Measurements from ENCODE around the gene PLEKHA1.

PLEKHA1 gene

DNA sequence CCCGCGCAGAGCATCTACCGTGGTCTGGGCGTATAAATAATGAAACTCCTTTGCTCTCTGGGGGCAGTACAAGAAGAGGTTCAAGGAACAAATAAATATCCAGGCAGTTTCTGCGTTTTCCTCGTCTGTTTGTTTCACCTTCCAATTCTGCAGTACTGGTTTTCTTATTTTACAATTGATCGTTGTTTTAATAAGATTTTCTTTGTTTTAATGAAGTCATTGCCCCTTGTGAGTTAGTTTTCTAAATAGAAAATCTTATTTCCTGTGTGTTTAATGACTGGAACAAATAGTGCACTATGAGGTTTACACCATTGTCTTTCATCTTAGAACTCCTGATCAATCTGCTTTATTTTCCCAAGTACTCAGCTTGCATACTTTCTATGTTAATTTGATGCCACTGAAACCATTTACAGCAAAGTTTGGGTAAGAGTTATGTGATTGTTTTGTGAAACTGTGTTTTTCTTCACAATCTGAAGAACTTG lies 1.2 kb downstream of the PLEKHA1 start:
- no peak for DNase-seq (ENCODE audit: low read depth in 2 of 3, low spot score in 2 of 3)

DNA sequence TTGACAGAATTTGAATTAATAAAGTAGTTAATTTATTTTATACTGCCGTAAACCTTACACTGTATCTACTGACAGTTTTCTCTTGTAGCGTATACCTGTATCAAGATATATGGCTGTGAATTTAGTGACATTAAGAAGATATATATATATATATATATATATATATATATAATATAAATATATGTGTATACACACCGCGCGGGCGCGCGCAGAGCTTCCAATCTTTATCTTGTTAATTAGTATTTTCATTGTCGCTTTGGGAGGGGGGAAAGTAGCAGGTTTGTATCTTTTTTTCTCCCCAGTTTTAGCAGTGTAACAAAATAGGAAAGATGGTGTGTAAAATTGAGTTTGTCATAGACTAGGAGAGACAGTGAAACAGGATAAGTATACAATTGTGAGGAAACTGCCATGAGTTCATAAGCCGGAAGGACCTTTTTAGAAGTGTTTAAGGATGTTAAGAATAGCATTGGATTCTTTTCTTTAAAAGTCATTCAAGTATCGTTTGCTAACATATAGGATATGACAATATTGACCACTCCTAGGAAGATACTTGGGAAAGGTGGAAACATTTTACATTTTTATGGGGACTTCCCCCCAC lies 2.0 kb downstream of the PLEKHA1 start:
- DNase-seq (ENCODE audit: low read depth in 2 of 3, low spot score in 2 of 3), result no peak

GRCh38 chr10:122379041-122379440 lies 4.5 kb downstream of the PLEKHA1 start:
- DNase-seq (ENCODE audit: low read depth in 2 of 3, low spot score in 2 of 3), result no peak

- no peak for DNase-seq (ENCODE audit: low read depth in 2 of 3, low spot score in 2 of 3)
Measured at GRCh38 chr10:122379537-122379936, 5.0 kb downstream of the PLEKHA1 start.

DNA sequence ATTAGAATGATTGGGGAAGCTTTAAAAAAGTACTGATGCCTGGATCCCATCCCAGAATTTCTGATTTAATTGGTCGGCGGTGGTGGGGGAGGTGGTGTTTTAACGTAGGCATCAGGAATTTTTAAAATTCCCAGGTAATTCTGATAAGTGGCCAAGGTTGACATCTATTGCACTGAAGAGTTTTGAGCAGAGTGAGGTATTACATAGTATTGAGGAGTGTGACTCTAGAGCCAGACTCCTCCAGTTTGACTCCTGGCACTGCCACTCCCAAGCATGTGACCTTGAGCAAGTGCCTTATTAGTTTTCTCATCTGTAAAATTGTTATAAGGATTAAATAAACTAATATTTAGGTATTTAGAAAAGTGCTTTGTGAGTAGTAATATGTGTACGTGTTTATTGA lies 6.2 kb downstream of the PLEKHA1 start:
- no peak for DNase-seq (ENCODE audit: low read depth in 2 of 3, low spot score in 2 of 3)

DNA sequence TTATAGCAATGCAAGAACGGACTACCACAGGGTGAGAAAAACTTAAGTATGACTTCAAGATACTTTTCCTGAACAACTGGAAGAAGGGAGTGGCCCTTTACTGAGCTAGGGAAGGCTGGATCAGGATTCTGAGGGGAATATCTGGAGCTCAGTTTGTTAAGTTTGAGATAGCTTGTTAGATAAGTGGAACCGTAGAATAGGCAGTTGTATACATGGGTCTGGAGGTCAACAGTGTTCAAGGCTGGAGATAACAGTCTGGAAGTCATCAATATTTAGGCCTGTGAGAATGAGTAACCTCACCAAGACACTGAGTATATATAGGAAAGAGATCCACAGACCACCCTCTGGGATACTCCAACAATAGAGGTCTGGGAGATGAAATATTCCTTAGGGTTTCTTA lies 7.2 kb downstream of the PLEKHA1 start:
- DNase-seq (ENCODE audit: low read depth in 2 of 3, low spot score in 2 of 3), result no peak

- no peak for DNase-seq (ENCODE audit: low read depth in 2 of 3, low spot score in 2 of 3)
Measured at GRCh38 chr10:122386514-122386913, 12.0 kb downstream of the PLEKHA1 start.

GRCh38 chr10:122387572-122387971 lies 13.1 kb downstream of the PLEKHA1 start:
- DNase-seq (ENCODE audit: low read depth in 2 of 3, low spot score in 2 of 3), result no peak

- DNase-seq (ENCODE audit: low read depth in 2 of 3, low spot score in 2 of 3), result no peak
Measured at GRCh38 chr10:122388287-122388997, 13.9 kb downstream of the PLEKHA1 start.

GRCh38 chr10:122390271-122390670 lies 15.8 kb downstream of the PLEKHA1 start:
- no peak for DNase-seq (ENCODE audit: low read depth in 2 of 3, low spot score in 2 of 3)

- DNase-seq (ENCODE audit: low read depth in 2 of 3, low spot score in 2 of 3), result no peak
Measured at GRCh38 chr10:122390679-122391078, 16.2 kb downstream of the PLEKHA1 start.

GRCh38 chr10:122391875-122392274 lies 17.4 kb downstream of the PLEKHA1 start:
- DNase-seq (ENCODE audit: low read depth in 2 of 3, low spot score in 2 of 3), result no peak

DNA sequence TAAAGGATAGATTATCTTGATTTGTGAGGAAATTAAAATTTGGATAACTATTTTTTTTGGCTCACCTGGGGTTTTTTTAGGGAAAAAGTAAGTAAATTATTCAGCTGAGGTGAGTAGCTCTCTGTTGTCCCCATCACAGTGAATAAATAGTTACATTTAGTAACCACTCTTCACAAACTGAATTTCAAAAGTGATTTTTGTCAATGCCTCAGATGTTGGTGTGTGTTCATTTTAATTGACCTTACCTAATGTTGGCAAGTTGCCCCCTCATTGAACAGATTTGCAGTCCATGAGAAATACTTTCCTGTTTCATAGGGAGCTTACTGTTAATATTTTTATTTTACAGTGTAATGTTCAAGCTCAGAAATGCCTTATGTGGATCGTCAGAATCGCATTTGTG lies 18.3 kb downstream of the PLEKHA1 start:
- no peak for DNase-seq (ENCODE audit: low read depth in 2 of 3, low spot score in 2 of 3)

DNA sequence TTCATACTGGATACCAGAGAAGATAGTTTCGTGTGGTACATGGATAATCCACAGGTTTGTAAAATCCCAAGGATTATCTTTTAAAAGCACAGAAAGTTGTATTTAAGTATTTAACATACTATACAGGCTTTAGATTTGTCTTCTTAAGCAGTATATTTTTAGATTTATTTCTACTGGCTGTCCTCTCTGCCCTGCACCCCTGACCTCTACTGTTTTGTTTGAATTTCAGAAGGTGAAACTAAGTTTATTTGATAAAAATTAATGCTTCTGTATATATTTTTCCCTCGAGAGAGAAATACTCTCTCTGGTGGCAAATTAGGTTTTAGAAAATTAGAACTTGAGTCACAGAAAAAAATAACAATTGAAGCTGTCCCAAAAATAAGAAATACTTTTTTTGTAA lies 18.8 kb downstream of the PLEKHA1 start:
- no peak for DNase-seq (ENCODE audit: low read depth in 2 of 3, low spot score in 2 of 3)

DNA sequence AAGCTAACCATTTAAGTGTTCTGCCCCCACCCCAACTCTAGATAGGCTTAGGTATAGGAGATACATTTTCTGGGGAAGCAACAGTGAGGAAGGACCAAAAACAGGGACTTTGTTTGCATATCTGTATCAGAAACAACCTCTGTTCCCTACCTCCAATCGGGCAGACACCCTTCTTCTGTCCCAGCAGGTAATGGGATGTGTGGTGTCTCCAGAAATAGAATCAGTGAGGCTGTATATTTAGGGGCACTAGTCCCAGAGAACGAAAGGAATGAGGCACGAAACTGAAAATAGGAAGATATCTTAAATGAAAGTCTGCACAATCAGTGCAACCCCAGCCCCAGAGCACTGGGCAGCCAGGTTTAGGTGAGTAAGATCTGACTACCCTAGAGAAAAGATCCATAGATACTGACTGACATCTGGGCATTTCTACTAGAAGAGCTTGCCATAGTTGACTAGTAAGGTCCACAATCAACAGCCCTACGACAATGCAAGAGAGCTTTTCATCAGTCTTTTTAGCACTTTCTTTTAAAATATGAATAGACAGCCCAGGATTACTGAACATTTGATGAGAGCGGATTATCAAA lies 28.1 kb downstream of the PLEKHA1 start:
- no peak for DNase-seq (ENCODE audit: low read depth in 2 of 3, low spot score in 2 of 3)

GRCh38 chr10:122404576-122404975 lies 30.1 kb downstream of the PLEKHA1 start:
- no peak for DNase-seq (ENCODE audit: low read depth in 2 of 3, low spot score in 2 of 3)

- DNase-seq (ENCODE audit: low read depth in 2 of 3, low spot score in 2 of 3), result no peak
Measured at GRCh38 chr10:122407375-122408125, 33.0 kb downstream of the PLEKHA1 start.

DNA sequence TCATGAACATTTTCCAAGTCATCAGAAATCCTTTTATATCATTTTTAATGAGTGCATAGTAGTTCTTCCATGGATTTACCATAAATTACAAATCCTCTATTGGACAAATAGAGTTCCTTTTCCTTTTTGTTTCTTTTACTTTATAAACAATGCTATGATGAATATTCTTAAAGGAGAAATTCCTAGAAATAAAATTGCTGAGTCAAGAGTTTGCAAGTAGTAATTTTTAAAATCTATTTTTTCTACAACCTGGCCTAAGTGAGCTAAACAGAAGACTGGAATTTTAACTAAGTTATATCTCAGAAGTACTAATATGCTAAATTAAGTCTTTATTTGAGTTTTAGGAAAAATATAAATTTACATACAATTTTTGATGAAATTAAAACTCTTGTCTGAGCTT lies 38.8 kb downstream of the PLEKHA1 start:
- DNase-seq (ENCODE audit: low read depth in 2 of 3, low spot score in 2 of 3), result no peak

GRCh38 chr10:122417667-122418066 lies 43.2 kb downstream of the PLEKHA1 start:
- DNase-seq (ENCODE audit: low read depth in 2 of 3, low spot score in 2 of 3), result no peak

DNA sequence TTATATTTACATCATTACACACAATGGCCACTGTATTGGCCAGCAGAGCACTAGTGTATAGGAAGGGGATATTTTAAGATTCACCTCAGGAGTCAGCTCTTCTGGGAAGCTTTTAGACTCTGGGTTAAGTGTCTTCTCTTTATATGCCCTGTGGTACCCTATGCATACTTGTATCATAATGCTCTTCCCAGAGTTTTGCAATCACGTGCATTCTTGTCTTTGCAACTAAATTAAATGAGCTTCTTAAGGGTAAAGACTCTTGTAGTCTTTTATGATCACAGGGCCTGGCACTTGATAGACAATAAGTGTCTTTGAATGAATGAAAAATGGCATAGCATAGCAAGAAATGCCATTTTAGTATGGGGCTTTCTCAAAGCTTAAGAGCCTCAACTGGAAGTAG lies 44.5 kb downstream of the PLEKHA1 start:
- DNase-seq (ENCODE audit: low read depth in 2 of 3, low spot score in 2 of 3), result no peak

GRCh38 chr10:122419876-122420623 lies 45.5 kb downstream of the PLEKHA1 start:
- no peak for DNase-seq (ENCODE audit: low read depth in 2 of 3, low spot score in 2 of 3)
